ENCODE results near the gene DHX57.
"Not testable (repeated sequence)": the region's sequence is repeated elsewhere in the genome, so short reads cannot be mapped to it uniquely, and the experiment has no call there.

DHX57 gene

GRCh38 chr2:38866773-38867443 lies 8.8 kb downstream of the DHX57 start:
- in situ Hi-C loops (cut with MboI; ENCODE audit: low sequenced_read_pairs), result no loop called here

GRCh38 chr2:38863061-38863695 lies 12.6 kb downstream of the DHX57 start:
- in situ Hi-C loops (cut with MboI; ENCODE audit: low sequenced_read_pairs), result no loop called here

GRCh38 chr2:38862476-38862875 lies 13.3 kb downstream of the DHX57 start:
- in situ Hi-C loops (cut with MboI; ENCODE audit: low sequenced_read_pairs), result no loop called here

GRCh38 chr2:38856165-38856564 lies 19.6 kb downstream of the DHX57 start:
- in situ Hi-C loops (cut with MboI; ENCODE audit: low sequenced_read_pairs), result no loop called here

- in situ Hi-C loops (cut with MboI; ENCODE audit: low sequenced_read_pairs), result no loop called here
Observed at GRCh38 chr2:38850045-38850444, 25.7 kb downstream of the DHX57 start.

GRCh38 chr2:38836791-38837190 lies 38.9 kb downstream of the DHX57 start:
- in situ Hi-C loops (cut with MboI; ENCODE audit: low sequenced_read_pairs), result no loop called here

- in situ Hi-C loops (cut with MboI; ENCODE audit: low sequenced_read_pairs), result no loop called here
Observed at GRCh38 chr2:38835990-38836389, 39.7 kb downstream of the DHX57 start.

GRCh38 chr2:38835015-38835601 lies 40.6 kb downstream of the DHX57 start:
- in situ Hi-C loops (cut with MboI; ENCODE audit: low sequenced_read_pairs), result no loop called here

- in situ Hi-C loops (cut with MboI; ENCODE audit: low sequenced_read_pairs), result no loop called here
Observed at GRCh38 chr2:38830526-38831159, 45.1 kb downstream of the DHX57 start.

- in situ Hi-C loops (cut with MboI; ENCODE audit: low sequenced_read_pairs), result no loop called here
Observed at GRCh38 chr2:38829971-38830370, 45.8 kb downstream of the DHX57 start.

- in situ Hi-C loops (cut with MboI; ENCODE audit: low sequenced_read_pairs), result no loop called here
Observed at GRCh38 chr2:38828460-38828859, 47.3 kb downstream of the DHX57 start.

GRCh38 chr2:38827539-38828145 lies 48.1 kb downstream of the DHX57 start:
- in situ Hi-C loops (cut with MboI; ENCODE audit: low sequenced_read_pairs), result not testable (repeated sequence)

GRCh38 chr2:38825956-38826355 lies 49.8 kb downstream of the DHX57 start:
- in situ Hi-C loops (cut with MboI; ENCODE audit: low sequenced_read_pairs), result no loop called here

GRCh38 chr2:38824906-38825305 lies 50.8 kb downstream of the DHX57 start:
- in situ Hi-C loops (cut with MboI; ENCODE audit: low sequenced_read_pairs), result no loop called here

- in situ Hi-C loops (cut with MboI; ENCODE audit: low sequenced_read_pairs), result no loop called here
Observed at GRCh38 chr2:38823386-38823785, 52.3 kb downstream of the DHX57 start.

- in situ Hi-C loops (cut with MboI; ENCODE audit: low sequenced_read_pairs), result no loop called here
Observed at GRCh38 chr2:38818565-38818964, 57.2 kb downstream of the DHX57 start.

GRCh38 chr2:38815936-38816335 lies 59.8 kb downstream of the DHX57 start:
- in situ Hi-C loops (cut with MboI; ENCODE audit: low sequenced_read_pairs), result no loop called here

- in situ Hi-C loops (cut with MboI; ENCODE audit: low sequenced_read_pairs), result no loop called here
Observed at GRCh38 chr2:38810488-38810887, 65.2 kb downstream of the DHX57 start.

GRCh38 chr2:38808677-38809076 lies 67.1 kb downstream of the DHX57 start:
- in situ Hi-C loops (cut with MboI; ENCODE audit: low sequenced_read_pairs), result no loop called here

GRCh38 chr2:38806733-38807059 lies 69.0 kb downstream of the DHX57 start:
- in situ Hi-C loops (cut with MboI; ENCODE audit: low sequenced_read_pairs), result no loop called here

- in situ Hi-C loops (cut with MboI; ENCODE audit: low sequenced_read_pairs), result no loop called here
Observed at GRCh38 chr2:38806015-38806732, 69.6 kb downstream of the DHX57 start.

All from hTERT RPE-1 (cell line).